Measurements from ENCODE around the gene LKAAEAR1. TPM values are rescaled to one million over a fixed set of nuclear protein-coding genes. Genes with fewer than 3 reads are reported as not detected.

Gene LKAAEAR1
- total and polyA plus RNA-seq, 2 of the 13 experiments (the other 11 are each of a cell fraction or from before 2014, with no cell fraction given): not detected

DNA sequence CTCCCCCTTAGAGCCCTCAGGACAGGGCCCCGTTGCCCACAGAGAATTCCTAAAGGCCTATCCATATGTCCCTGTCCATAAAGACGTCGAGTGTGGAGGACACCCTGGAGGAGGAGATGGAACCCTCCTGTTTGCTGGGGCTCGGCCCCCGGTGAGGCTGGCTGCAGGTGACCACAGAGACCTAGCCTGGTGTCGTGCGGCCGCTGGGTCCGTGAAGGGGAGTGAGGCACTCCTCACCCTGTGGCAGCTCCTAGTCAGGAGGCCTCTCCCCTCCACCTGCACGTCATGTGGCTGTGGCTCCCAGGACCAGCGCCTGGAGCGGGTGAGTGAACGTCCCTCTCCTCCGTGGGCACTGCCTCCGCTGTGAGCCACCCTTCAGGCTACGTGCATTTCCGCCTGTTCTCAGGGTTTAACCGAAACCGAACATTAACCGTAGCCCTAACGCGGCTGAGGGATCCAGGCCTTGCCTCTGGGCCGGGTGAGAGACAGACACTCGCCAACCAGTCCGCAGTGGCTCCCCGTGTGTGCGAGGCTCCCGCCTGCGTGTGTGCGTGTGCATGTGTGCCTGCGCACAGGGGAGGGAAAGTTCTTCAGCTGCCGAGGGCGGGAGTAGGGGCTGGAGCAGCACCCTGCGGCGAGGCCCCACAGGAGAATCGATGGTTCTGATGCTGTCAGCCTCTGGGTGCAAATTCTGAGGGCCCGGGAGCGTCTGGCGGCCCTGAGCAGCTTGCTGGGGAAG is 27.1 kb downstream of the LKAAEAR1 start (continued):
- TF ChIP-seq ZNF558 (CRISPR knock-in tag; IDR thresholded peaks at IDR 0.05; ENCODE audit: borderline replicate concordance): 0 out of 2 replicates have a peak, but pooled peaks have one; percentile 50
- TF ChIP-seq SOX13 (IDR thresholded peaks at IDR 0.05): no peak
- no peak for TF ChIP-seq SOX13 (CRISPR knock-in tag; conservative IDR thresholded peaks at IDR 0.05 in 1 of 2, IDR thresholded peaks at IDR 0.05 in 1 of 2)
- TF ChIP-seq ZNF496 (CRISPR knock-in tag; IDR thresholded peaks at IDR 0.05; ENCODE audit: insufficient replicate concordance): no peak
- TF ChIP-seq ZNF512B (CRISPR knock-in tag; IDR thresholded peaks at IDR 0.05; ENCODE audit: borderline replicate concordance): no peak
- TF ChIP-seq MAZ (IDR thresholded peaks at IDR 0.05; ENCODE audit: borderline replicate concordance, low read depth, low read length): no peak
- TF ChIP-seq MAZ (CRISPR knock-in tag; IDR thresholded peaks at IDR 0.05; ENCODE audit: low read depth): peak; percentile 54; the same call in 1 of the 2 replicates
- 0 out of 2 replicates have a peak, but pooled peaks have one; percentile 75 for TF ChIP-seq REL (CRISPR knock-in tag; conservative IDR thresholded peaks at IDR 0.05)
- TF ChIP-seq, protein P1, sequence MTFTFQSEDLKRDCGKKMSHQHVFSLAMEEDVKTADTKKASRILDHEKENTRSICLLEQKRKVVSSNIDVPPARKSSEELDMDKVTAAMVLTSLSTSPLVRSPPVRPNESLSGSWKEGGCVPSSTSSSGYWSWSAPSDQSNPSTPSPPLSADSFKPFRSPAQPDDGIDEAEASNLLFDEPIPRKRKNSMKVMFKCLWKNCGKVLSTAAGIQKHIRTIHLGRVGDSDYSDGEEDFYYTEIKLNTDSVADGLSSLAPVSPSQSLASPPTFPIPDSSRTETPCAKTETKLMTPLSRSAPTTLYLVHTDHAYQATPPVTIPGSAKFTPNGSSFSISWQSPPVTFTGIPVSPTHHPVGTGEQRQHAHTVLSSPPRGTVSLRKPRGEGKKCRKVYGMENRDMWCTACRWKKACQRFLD (CRISPR knock-in tag; IDR thresholded peaks at IDR 0.05; ENCODE audit: borderline replicate concordance): 0 out of 2 replicates have a peak, but pooled peaks have one; percentile 50
- TF ChIP-seq ZNF768 (CRISPR knock-in tag; IDR thresholded peaks at IDR 0.05): no peak; the same call in 1 of the 2 replicates
- peak; percentile 84 for TF ChIP-seq MXD1 (CRISPR knock-in tag; IDR thresholded peaks at IDR 0.05)
- TF ChIP-seq ZFYVE20 (CRISPR knock-in tag; IDR thresholded peaks at IDR 0.05; ENCODE audit: borderline replicate concordance, low read depth): no peak
- peak; percentile 100 for TF ChIP-seq ZBTB38 (CRISPR knock-in tag; IDR thresholded peaks at IDR 0.05)
- TF ChIP-seq, protein P2, sequence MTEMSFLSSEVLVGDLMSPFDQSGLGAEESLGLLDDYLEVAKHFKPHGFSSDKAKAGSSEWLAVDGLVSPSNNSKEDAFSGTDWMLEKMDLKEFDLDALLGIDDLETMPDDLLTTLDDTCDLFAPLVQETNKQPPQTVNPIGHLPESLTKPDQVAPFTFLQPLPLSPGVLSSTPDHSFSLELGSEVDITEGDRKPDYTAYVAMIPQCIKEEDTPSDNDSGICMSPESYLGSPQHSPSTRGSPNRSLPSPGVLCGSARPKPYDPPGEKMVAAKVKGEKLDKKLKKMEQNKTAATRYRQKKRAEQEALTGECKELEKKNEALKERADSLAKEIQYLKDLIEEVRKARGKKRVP (CRISPR knock-in tag; IDR thresholded peaks at IDR 0.05): no peak
- no peak for TF ChIP-seq ZNF264 (CRISPR knock-in tag; IDR thresholded peaks at IDR 0.05)
- peak; percentile 2 for TF ChIP-seq TEAD3 (CRISPR knock-in tag; optimal IDR thresholded peaks at IDR 0.05; ENCODE audit: borderline replicate concordance)
- TF ChIP-seq ZNF33A (CRISPR knock-in tag; IDR thresholded peaks at IDR 0.05; ENCODE audit: borderline replicate concordance): no peak
- TF ChIP-seq, protein P3, sequence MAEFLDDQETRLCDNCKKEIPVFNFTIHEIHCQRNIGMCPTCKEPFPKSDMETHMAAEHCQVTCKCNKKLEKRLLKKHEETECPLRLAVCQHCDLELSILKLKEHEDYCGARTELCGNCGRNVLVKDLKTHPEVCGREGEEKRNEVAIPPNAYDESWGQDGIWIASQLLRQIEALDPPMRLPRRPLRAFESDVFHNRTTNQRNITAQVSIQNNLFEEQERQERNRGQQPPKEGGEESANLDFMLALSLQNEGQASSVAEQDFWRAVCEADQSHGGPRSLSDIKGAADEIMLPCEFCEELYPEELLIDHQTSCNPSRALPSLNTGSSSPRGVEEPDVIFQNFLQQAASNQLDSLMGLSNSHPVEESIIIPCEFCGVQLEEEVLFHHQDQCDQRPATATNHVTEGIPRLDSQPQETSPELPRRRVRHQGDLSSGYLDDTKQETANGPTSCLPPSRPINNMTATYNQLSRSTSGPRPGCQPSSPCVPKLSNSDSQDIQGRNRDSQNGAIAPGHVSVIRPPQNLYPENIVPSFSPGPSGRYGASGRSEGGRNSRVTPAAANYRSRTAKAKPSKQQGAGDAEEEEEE (CRISPR knock-in tag; IDR thresholded peaks at IDR 0.05; ENCODE audit: borderline replicate concordance): peak; percentile 71

All from HepG2 (cell line).